GM12878 (cell line): ENCODE results near the gene KRT6C. TPM values are rescaled to one million over a fixed set of nuclear protein-coding genes. Genes with fewer than 3 reads are reported as not detected.

Experiments
- ATAC-seq: fragments of 200-7000 bp; cut with Tn5 transposase; 3 replicates; pipeline ENCODE4 v1.9.1; 2020; ENCODE audit warnings: mild to moderate bottlenecking, moderate library complexity
- BruUV-seq: library from RNA; stranded (reverse); fragments of 400-500 nt; replicated peaks from 2 replicates; lab custom pipeline; 2021; lab: Mats Ljungman, UMichigan
- CTCF ChIA-PET: fragments of 300-600 bp; sonication (Branson Sonifier 250); formaldehyde crosslinking; extraction: SDS; loops from one replicate; lab custom pipeline; 2021; ENCODE audit warnings: inconsistent platforms; lab: Yijun Ruan, JAX
- POLR2A ChIA-PET: fragments of 350-600 bp; formaldehyde crosslinking; extraction: SDS; loops from one replicate; lab custom pipeline; 2021; ENCODE audit warnings: inconsistent platforms; lab: Charles Lee
- RAD21 ChIA-PET: fragments of 300-600 bp; sonication (Branson Sonifier 250); formaldehyde crosslinking; loops from one replicate; lab custom pipeline; 2023; ENCODE audit warnings: antibody characterized with exemption; ENCODE audit not compliant: unreplicated experiment; lab: Charles Lee
- SMC1A ChIA-PET: fragments of 300-600 bp; sonication (Branson Sonifier 250); formaldehyde crosslinking; loops from one replicate; lab custom pipeline; 2023; ENCODE audit not compliant: unreplicated experiment, uncharacterized antibody; lab: Charles Lee
- DNase-seq: peaks from one replicate; pipeline ENCODE4 v3.0.0-alpha.2; 2011; ENCODE audit warnings: low read depth, low spot score
- FAIRE-seq: peaks from 3 replicates; lab custom pipeline; 2011; peaks lifted over from hg19 to GRCh38; lab: Jason Lieb, UNC
- H2AFZ ChIP-seq: 2 replicates; pipeline ENCODE4 v1.6.0; 2011; ENCODE audit warnings: low read depth, low read length, control low read depth; ENCODE audit not compliant: control insufficient read depth
- H3K27ac ChIP-seq: 2 replicates; pipeline ENCODE4 v1.5.1; 2011; ENCODE audit warnings: control low read depth; ENCODE audit not compliant: control insufficient read depth, insufficient read depth
- H3K27me3 ChIP-seq, 2 experiments: replicated peaks in 1 of 2; 2 replicates each; pipeline versions ENCODE4 v1.6.0 to v1.6.1; 2011; ENCODE audit warnings: low read length in 1 of 2; ENCODE audit not compliant: control insufficient read depth in 2 of 2, insufficient read depth in 2 of 2
- H3K36me3 ChIP-seq, 2 experiments: 2 replicates each; pipeline ENCODE4 v1.5.1; 2011; ENCODE audit warnings: low read length in 1 of 2; ENCODE audit not compliant: control insufficient read depth in 2 of 2, insufficient read depth in 2 of 2
- H3K4me1 ChIP-seq: 2 replicates; pipeline ENCODE4 v1.6.1; 2011; ENCODE audit warnings: mild to moderate bottlenecking, low read length, moderate library complexity, mixed read lengths; ENCODE audit not compliant: control insufficient read depth, insufficient read depth
- H3K4me2 ChIP-seq: 2 replicates; pipeline ENCODE4 v1.6.0; 2011; ENCODE audit warnings: control low read depth; ENCODE audit not compliant: control insufficient read depth, insufficient read depth
- H3K4me3 ChIP-seq: fragments of 200-600 bp; sonication (generic); 2 replicates; pipeline ENCODE4 v1.5.1; 2016
- H3K79me2 ChIP-seq: 2 replicates; pipeline ENCODE4 v1.6.0; 2011; ENCODE audit warnings: low read length; ENCODE audit not compliant: control insufficient read depth, insufficient read depth
- H3K9ac ChIP-seq: 2 replicates; pipeline ENCODE4 v1.8.0; 2011; ENCODE audit warnings: low read length, control low read depth, mixed read lengths; ENCODE audit not compliant: control insufficient read depth, insufficient read depth
- H3K9me3 ChIP-seq: replicated peaks from 3 replicates; pipeline ENCODE4 v1.5.1; 2011; ENCODE audit warnings: mild to moderate bottlenecking, low read length; ENCODE audit not compliant: control insufficient read depth, insufficient read depth
- H4K20me1 ChIP-seq: 2 replicates; pipeline ENCODE4 v1.6.0; 2011; ENCODE audit not compliant: control insufficient read depth, insufficient read depth
- BCL11A ChIP-seq: IDR thresholded peaks from 2 replicates; pipeline ENCODE4 v1.6.1; 2011; ENCODE audit warnings: low read depth, low read length
- CREM ChIP-seq: IDR thresholded peaks from 2 replicates; pipeline ENCODE4 v1.6.1; 2014; ENCODE audit warnings: antibody characterized with exemption, low read depth
- EZH2 ChIP-seq: IDR thresholded peaks from 2 replicates; pipeline ENCODE4 v1.6.1; 2012; ENCODE audit warnings: low read depth, mild to moderate bottlenecking, control low read depth, inconsistent platforms, low read length, borderline replicate concordance; ENCODE audit not compliant: control insufficient read depth
- HDAC2 ChIP-seq: fragments of 200-600 bp; sonication (generic); IDR thresholded peaks from 2 replicates; pipeline ENCODE4 v1.6.1; 2017
- HDGF ChIP-seq: fragments of 450-650 bp; IDR thresholded peaks from 2 replicates; pipeline ENCODE4 v1.6.1; 2016; ENCODE audit warnings: antibody characterized with exemption
- PAX8 ChIP-seq: fragments of 450-650 bp; IDR thresholded peaks from 2 replicates; pipeline ENCODE4 v1.6.1; 2017; ENCODE audit warnings: mild to moderate bottlenecking, moderate library complexity
- SIN3A ChIP-seq: IDR thresholded peaks from 2 replicates; pipeline ENCODE4 v1.6.1; 2012; ENCODE audit warnings: low read depth, low read length, improper control_type of control experiment
- SMARCA5 ChIP-seq: fragments of 450-650 bp; IDR thresholded peaks from 2 replicates; pipeline ENCODE4 v1.6.1; 2017; ENCODE audit warnings: mild to moderate bottlenecking
- TCF3 ChIP-seq: IDR thresholded peaks from 2 replicates; pipeline ENCODE4 v1.6.1; 2012; ENCODE audit warnings: low read depth, mild to moderate bottlenecking, low read length, borderline replicate concordance; ENCODE audit not compliant: insufficient read depth
- ZBTB4 ChIP-seq: fragments of 450-650 bp; formaldehyde crosslinking; IDR thresholded peaks from 2 replicates; pipeline ENCODE4 v1.4.0; 2022; ENCODE audit warnings: mild to moderate bottlenecking, moderate library complexity
- ZNF274 ChIP-seq: IDR thresholded peaks from one replicate; pipeline ENCODE4 v1.8.0; 2011; ENCODE audit not compliant: insufficient read length, insufficient read depth
- whole genome bisulfite sequencing: methylation state at CpG from one replicate; pipeline ENCODE4 v1.1.6; 2016; ENCODE audit warnings: low lambda C conversion rate; ENCODE audit not compliant: insufficient replicate concordance, insufficient coverage; ENCODE audit errors: missing lambda C conversion rate; 5-methylcytosine and 5-hydroxymethylcytosine counted together
- in situ Hi-C: fragments of 300-500 bp; cut with MboI; formaldehyde crosslinking; loops from 9 replicates; pipeline ENCODE4 v1.14.3; 2018; ENCODE audit warnings: mixed read lengths
- intact Hi-C: fragments of 100-400 bp; cut with micrococcal nuclease; formaldehyde crosslinking; loops from one replicate; pipeline ENCODE4 v1.14.2; 2022; ENCODE audit not compliant: unreplicated experiment
- polyA plus RNA-seq, 11 experiments: library from polyadenylated mRNA; depleted of rRNA in 4 of 11; unstranded in 6 of 11; stranded (reverse) in 5 of 11; fragments of >200 nt; fragmentation: Nextera tagmentation in 4 of 11; fragmentation: Illumina TruSeq in 1 of 11; extraction: Ambion mirVana in 4 of 11; extraction: Trizol in 1 of 11; gene quantifications; 1 replicate in 1 of 11; 2 replicates in 10 of 11; pipeline versions ENCODE4 v1.2.1 to v1.2.3, GENCODE V29; 2011 to 2016; ENCODE audit warnings: inconsistent platforms in 2 of 11, missing spikeins in 2 of 11, low read depth in 1 of 11
- total RNA-seq, 4 experiments: library from RNA; depleted of rRNA in 3 of 4; stranded (reverse); fragments of >200 nt in 3 of 4; fragmentation: Illumina TruSeq in 1 of 4; extraction: Trizol in 1 of 4; gene quantifications; 2 replicates each; pipeline versions ENCODE4 v1.2.1 to v1.2.3, GENCODE V29; 2013 to 2021
- TF ChIP-seq, protein P1 (sequence below): fragments of 450-650 bp; IDR thresholded peaks from 2 replicates; pipeline ENCODE4 v1.6.1; 2017; ENCODE audit warnings: low read depth, mild to moderate bottlenecking, moderate library complexity
- TF ChIP-seq, protein P2 (sequence below): fragments of 450-650 bp; formaldehyde crosslinking; IDR thresholded peaks from 2 replicates; pipeline ENCODE4 v1.4.0; 2020; ENCODE audit warnings: mild to moderate bottlenecking, moderate library complexity

KRT6C gene
- total and polyA plus RNA-seq, 10 of the 15 experiments (the other 5 are each of a cell fraction or from before 2014, with no cell fraction given): not detected

DNA sequence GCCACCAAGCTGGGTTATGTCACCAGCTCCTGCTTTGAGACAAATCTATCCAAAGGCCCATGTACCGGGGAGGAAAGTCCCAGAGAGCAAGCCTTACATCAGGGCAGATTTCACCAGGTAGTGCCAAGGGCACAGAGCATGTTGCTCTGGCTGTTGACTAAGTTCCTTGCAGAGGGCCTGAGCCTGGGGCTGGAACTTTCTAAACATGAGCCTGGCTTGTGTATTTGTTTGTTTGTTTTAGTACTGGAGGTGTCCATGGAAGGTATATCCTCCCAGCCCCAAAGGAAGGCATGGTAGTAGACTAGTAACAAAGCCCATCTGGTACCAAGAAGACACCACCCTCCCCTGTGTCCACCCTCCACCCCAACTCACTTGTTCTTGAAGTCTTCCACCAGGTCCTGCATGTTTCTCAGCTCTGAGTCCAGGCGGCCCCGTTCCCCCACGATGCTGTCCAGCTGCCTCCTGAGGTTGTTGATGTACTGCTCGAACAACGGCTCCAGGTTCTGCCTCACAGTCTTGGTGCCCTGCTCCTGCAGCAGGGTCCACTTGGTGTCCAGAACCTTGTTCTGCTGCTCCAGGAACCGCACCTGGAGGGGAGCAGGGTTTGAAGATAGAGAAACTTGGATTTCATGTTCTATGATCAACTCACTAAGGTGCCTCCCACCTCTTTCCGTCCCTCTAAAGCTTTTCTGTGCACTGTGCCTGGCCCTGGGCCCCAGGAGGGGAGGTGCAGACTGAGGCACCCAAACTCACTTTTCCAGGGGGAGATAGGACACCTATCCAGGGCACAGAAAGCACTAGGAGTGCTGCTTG is 45.2 kb upstream of the KRT6C start:
- BruUV-seq: no TSS peak
- FAIRE-seq: no peak
- no peak for DNase-seq
- TF ChIP-seq HDAC2: no peak
- no peak for TF ChIP-seq ZBTB4 (CRISPR knock-in tag)
- no peak for TF ChIP-seq BCL11A
- TF ChIP-seq, protein P1, sequence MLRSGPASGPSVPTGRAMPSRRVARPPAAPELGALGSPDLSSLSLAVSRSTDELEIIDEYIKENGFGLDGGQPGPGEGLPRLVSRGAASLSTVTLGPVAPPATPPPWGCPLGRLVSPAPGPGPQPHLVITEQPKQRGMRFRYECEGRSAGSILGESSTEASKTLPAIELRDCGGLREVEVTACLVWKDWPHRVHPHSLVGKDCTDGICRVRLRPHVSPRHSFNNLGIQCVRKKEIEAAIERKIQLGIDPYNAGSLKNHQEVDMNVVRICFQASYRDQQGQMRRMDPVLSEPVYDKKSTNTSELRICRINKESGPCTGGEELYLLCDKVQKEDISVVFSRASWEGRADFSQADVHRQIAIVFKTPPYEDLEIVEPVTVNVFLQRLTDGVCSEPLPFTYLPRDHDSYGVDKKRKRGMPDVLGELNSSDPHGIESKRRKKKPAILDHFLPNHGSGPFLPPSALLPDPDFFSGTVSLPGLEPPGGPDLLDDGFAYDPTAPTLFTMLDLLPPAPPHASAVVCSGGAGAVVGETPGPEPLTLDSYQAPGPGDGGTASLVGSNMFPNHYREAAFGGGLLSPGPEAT: no peak
- TF ChIP-seq TCF3: no peak
- no peak for TF ChIP-seq HDGF
- TF ChIP-seq ZNF274: no peak
- TF ChIP-seq, protein P2, sequence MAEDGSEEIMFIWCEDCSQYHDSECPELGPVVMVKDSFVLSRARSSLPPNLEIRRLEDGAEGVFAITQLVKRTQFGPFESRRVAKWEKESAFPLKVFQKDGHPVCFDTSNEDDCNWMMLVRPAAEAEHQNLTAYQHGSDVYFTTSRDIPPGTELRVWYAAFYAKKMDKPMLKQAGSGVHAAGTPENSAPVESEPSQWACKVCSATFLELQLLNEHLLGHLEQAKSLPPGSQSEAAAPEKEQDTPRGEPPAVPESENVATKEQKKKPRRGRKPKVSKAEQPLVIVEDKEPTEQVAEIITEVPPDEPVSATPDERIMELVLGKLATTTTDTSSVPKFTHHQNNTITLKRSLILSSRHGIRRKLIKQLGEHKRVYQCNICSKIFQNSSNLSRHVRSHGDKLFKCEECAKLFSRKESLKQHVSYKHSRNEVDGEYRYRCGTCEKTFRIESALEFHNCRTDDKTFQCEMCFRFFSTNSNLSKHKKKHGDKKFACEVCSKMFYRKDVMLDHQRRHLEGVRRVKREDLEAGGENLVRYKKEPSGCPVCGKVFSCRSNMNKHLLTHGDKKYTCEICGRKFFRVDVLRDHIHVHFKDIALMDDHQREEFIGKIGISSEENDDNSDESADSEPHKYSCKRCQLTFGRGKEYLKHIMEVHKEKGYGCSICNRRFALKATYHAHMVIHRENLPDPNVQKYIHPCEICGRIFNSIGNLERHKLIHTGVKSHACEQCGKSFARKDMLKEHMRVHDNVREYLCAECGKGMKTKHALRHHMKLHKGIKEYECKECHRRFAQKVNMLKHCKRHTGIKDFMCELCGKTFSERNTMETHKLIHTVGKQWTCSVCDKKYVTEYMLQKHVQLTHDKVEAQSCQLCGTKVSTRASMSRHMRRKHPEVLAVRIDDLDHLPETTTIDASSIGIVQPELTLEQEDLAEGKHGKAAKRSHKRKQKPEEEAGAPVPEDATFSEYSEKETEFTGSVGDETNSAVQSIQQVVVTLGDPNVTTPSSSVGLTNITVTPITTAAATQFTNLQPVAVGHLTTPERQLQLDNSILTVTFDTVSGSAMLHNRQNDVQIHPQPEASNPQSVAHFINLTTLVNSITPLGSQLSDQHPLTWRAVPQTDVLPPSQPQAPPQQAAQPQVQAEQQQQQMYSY (CRISPR knock-in tag): no peak
- TF ChIP-seq EZH2: no peak
- no peak for TF ChIP-seq CREM
- TF ChIP-seq SMARCA5: no peak
- TF ChIP-seq SIN3A: no peak
- TF ChIP-seq PAX8: no peak

More for the DNA sequence above, 45.2 kb upstream of the KRT6C start:
- H4K20me1 ChIP-seq: no peaks in the 10 kb centered on the region
- ATAC-seq: no peak
- intact Hi-C loops: no loop called here
- in situ Hi-C loops: no loop called here
- ChIA-PET RAD21 (no interaction called here), SMC1A (interaction anchor here (0.7 kb wide), 1 partner anchor 203 kb away, joined by 4 read pairs; no protein-coding TSS in a partner anchor), CTCF (no interaction called here), POLR2A (interaction anchor here (0.5 kb wide), 1 partner anchor 775 kb away, joined by 3 read pairs; no protein-coding TSS in a partner anchor)
- H3K27me3 ChIP-seq: peaks cover 0 to 4% of the 10 kb centered on the region in 2 experiments; a peak in 3 of 4 replicates
- H3K4me1 ChIP-seq: no peaks in the 10 kb centered on the region
- H3K9me3 ChIP-seq: no peaks in the 10 kb centered on the region
- H3K4me3 ChIP-seq: no peak overlapping the region
- no peaks in the 10 kb centered on the region for H3K79me2 ChIP-seq
- H3K36me3 ChIP-seq: no peaks in the 10 kb centered on the region
- H3K4me2 ChIP-seq: no peak overlapping the region
- 40% methylated on average over 8 of the region's 8 CpGs for WGBS
- H3K27ac ChIP-seq: no peak overlapping the region
- H2AFZ ChIP-seq: no peak overlapping the region
- H3K9ac ChIP-seq: no peak overlapping the region
